CD4-positive, alpha-beta T cell (primary cell): ENCODE results near the gene ELMOD3. TPM values are rescaled to one million over a fixed set of nuclear protein-coding genes. Genes with fewer than 3 reads are reported as not detected.

Source experiments
- ATAC-seq: fragments of 200-7000 bp; cut with Tn5 transposase; one replicate; pipeline ENCODE4 v1.10.0; 2022; ENCODE audit warnings: mild to moderate bottlenecking; ENCODE audit not compliant: poor library complexity
- CTCF ChIA-PET: fragments of 350-600 bp; sonication (Branson Sonifier 250); formaldehyde crosslinking; loops from one replicate; lab custom pipeline; 2021; ENCODE audit warnings: antibody characterized with exemption, inconsistent platforms; lab: Charles Lee
- POLR2A ChIA-PET: fragments of 350-600 bp; sonication (Branson Sonifier 250); formaldehyde crosslinking; loops from one replicate; lab custom pipeline; 2021; ENCODE audit warnings: antibody characterized with exemption, inconsistent platforms; lab: Charles Lee
- DNase-seq, 14 experiments: peaks; one replicate each; pipeline ENCODE4 v3.0.0-alpha.2; 2013 to 2020; ENCODE audit warnings: mixed read lengths in 2 of 14
- H3K27ac ChIP-seq, 2 donors: one replicate each; pipeline versions ENCODE4 v1.5.1 to v1.7.0; 2013; ENCODE audit warnings: low read length in 2 of 2, low read depth in 1 of 2, mild to moderate bottlenecking in 1 of 2
- H3K27me3 ChIP-seq, 2 experiments: 1 replicate in 1 of 2; 2 replicates in 1 of 2; pipeline versions ENCODE4 v1.6.1 to v1.7.0; 2013; ENCODE audit warnings: low read length in 2 of 2, control low read depth in 1 of 2, mild to moderate bottlenecking in 1 of 2, moderate library complexity in 1 of 2; ENCODE audit not compliant: insufficient read depth in 2 of 2, control insufficient read depth in 1 of 2
- H3K36me3 ChIP-seq: one replicate; pipeline ENCODE4 v1.6.1; 2013; ENCODE audit warnings: low read length, control low read depth; ENCODE audit not compliant: insufficient read depth
- H3K4me1 ChIP-seq: one replicate; pipeline ENCODE4 v1.6.1; 2013; ENCODE audit warnings: low read length, control low read depth; ENCODE audit not compliant: insufficient read depth
- H3K4me3 ChIP-seq: one replicate; pipeline ENCODE4 v1.5.1; 2013; ENCODE audit warnings: mild to moderate bottlenecking, low read length, moderate library complexity
- H3K9me3 ChIP-seq, 2 experiments: 1 replicate in 1 of 2; 2 replicates in 1 of 2; pipeline versions ENCODE4 v1.6.1 to v1.7.0; 2013; ENCODE audit warnings: low read length in 2 of 2, mild to moderate bottlenecking in 2 of 2, control low read depth in 1 of 2, moderate library complexity in 1 of 2; ENCODE audit not compliant: control insufficient read depth in 1 of 2, insufficient read depth in 1 of 2
- H3K27ac Mint-ChIP-seq: one replicate; pipeline ENCODE4 v1.8.0; 2020; ENCODE audit warnings: mixed read lengths
- H3K27me3 Mint-ChIP-seq: one replicate; pipeline ENCODE4 v1.8.0; 2021; ENCODE audit warnings: mixed read lengths
- H3K36me3 Mint-ChIP-seq: one replicate; pipeline ENCODE4 v1.8.0; 2021; ENCODE audit warnings: low read depth, mixed read lengths
- H3K4me1 Mint-ChIP-seq: one replicate; pipeline ENCODE4 v1.8.0; 2021; ENCODE audit warnings: low read depth, mixed read lengths
- H3K4me3 Mint-ChIP-seq: one replicate; pipeline ENCODE4 v1.8.0; 2020; ENCODE audit warnings: mild to moderate bottlenecking, mixed read lengths
- H3K9me3 Mint-ChIP-seq: one replicate; pipeline ENCODE4 v1.8.0; 2020; ENCODE audit warnings: mixed read lengths
- CTCF ChIP-seq: fragments of 200-600 bp; IDR thresholded peaks from one replicate; pipeline ENCODE4 v1.8.0; 2022; ENCODE audit warnings: antibody characterized with exemption, mild to moderate bottlenecking
- intact Hi-C, 2 experiments: fragments of 100-400 bp; cut with DNase I in 1 of 2; cut with micrococcal nuclease in 1 of 2; formaldehyde crosslinking; loops; one replicate each; pipeline versions ENCODE4 v1.15.1 to v1.9.0; 2023 to 2025; cut with DNase I, micrococcal nuclease
- total RNA-seq, 174 experiments: library from RNA in 2 of 174; stranded (reverse) in 2 of 174; gene quantifications; one replicate each; pipeline ENCODE4 v1.2.3 and lab custom pipeline; 2021 to 2026

Gene ELMOD3
- total RNA-seq, 2 experiments from 2014 or later: 13.5 to 15.3 TPM

GRCh38 chr2:85429213-85429923 is 74.8 kb downstream of the ELMOD3 start:
- H3K36me3 ChIP-seq: no peaks in the 10 kb centered on the region
- ATAC-seq (no peak), DNase-seq (no peak)
- Mint-ChIP-seq H3K27ac (no peak overlapping the region), H3K4me1 (no peaks in the 10 kb centered on the region), H3K9me3 (no peaks in the 10 kb centered on the region), H3K36me3 (no peaks in the 10 kb centered on the region), H3K27me3 (no peaks in the 10 kb centered on the region), H3K4me3 (no peak overlapping the region)
- H3K27ac ChIP-seq: no peak overlapping the region
- H3K4me1 ChIP-seq: peaks cover 2% of the 10 kb centered on the region
- H3K4me3 ChIP-seq: no peak overlapping the region
- intact Hi-C loops: no loop called here
- ChIA-PET CTCF (interaction anchor here (0.9 kb wide), 1 partner anchor 123 kb away, joined by 4 read pairs; no protein-coding TSS in a partner anchor), POLR2A (interaction anchor here (0.8 to 1.1 kb wide), 3 partner anchors 10 to 109 kb away, joined by 3 to 4 read pairs (median 4); partner anchors contain the start of gene MAT2A)
- H3K27me3 ChIP-seq: no peaks in the 10 kb centered on the region
- no peak for TF ChIP-seq CTCF
- no peaks in the 10 kb centered on the region for H3K9me3 ChIP-seq

GRCh38 chr2:85429924-85430289 is 75.3 kb downstream of the ELMOD3 start:
- no peak for TF ChIP-seq CTCF
- H3K4me3 ChIP-seq: no peak overlapping the region
- Mint-ChIP-seq H3K27ac (no peak overlapping the region), H3K4me3 (no peak overlapping the region), H3K4me1 (no peaks in the 10 kb centered on the region), H3K27me3 (no peaks in the 10 kb centered on the region), H3K9me3 (no peaks in the 10 kb centered on the region), H3K36me3 (no peaks in the 10 kb centered on the region)
- no peak overlapping the region for H3K27ac ChIP-seq
- POLR2A ChIA-PET: interaction anchor here (1.1 kb wide), 1 partner anchor 10 kb away, joined by 3 read pairs; no protein-coding TSS in a partner anchor
- intact Hi-C loops: no loop called here
- peaks cover 2% of the 10 kb centered on the region for H3K4me1 ChIP-seq
- H3K27me3 ChIP-seq: no peaks in the 10 kb centered on the region
- no peaks in the 10 kb centered on the region for H3K36me3 ChIP-seq
- CTCF ChIA-PET: no interaction called here
- H3K9me3 ChIP-seq: no peaks in the 10 kb centered on the region
- DNase-seq (no peak), ATAC-seq (no peak)

GRCh38 chr2:85430752-85431569 is 76.4 kb downstream of the ELMOD3 start:
- CTCF ChIA-PET: interaction anchor here (1.0 kb wide), 1 partner anchor 121 kb away, joined by 3 read pairs; no protein-coding TSS in a partner anchor
- intact Hi-C loops: no loop called here
- Histone ChIP-seq H3K27me3 (no peaks in the 10 kb centered on the region), H3K4me3 (no peak overlapping the region), H3K36me3 (no peaks in the 10 kb centered on the region), H3K9me3 (no peaks in the 10 kb centered on the region), H3K27ac (no peak overlapping the region), H3K4me1 (peaks cover 2% of the 10 kb centered on the region)
- TF ChIP-seq CTCF: no peak
- ATAC-seq: no peak
- DNase-seq: no peak
- Mint-ChIP-seq H3K4me3 (no peak overlapping the region), H3K27ac (no peak overlapping the region), H3K27me3 (no peaks in the 10 kb centered on the region), H3K36me3 (no peaks in the 10 kb centered on the region), H3K9me3 (no peaks in the 10 kb centered on the region), H3K4me1 (peaks cover 1% of the 10 kb centered on the region)
- POLR2A ChIA-PET: interaction anchor here (0.8 to 1.1 kb wide), 2 partner anchors 108 to 130 kb away, joined by 3 read pairs; partner anchors contain the start of genes GGCX and MAT2A
